ENCODE measurements around the gene CATSPERB.

The CATSPERB gene

GRCh38 chr14:91573894-91574837 is 157.7 kb downstream of the CATSPERB start (continued):
- TF ChIP-seq ZSCAN4 (tag by site-specific recombination; IDR thresholded peaks at IDR 0.05) (no peak), TRIM28 (IDR thresholded peaks at IDR 0.05; ENCODE audit: borderline replicate concordance, low read length) (no peak), SP7 (tag by site-specific recombination; IDR thresholded peaks at IDR 0.05) (peak; percentile 40), REPIN1 (tag by site-specific recombination; IDR thresholded peaks at IDR 0.05; ENCODE audit: low read depth) (no peak), ZFHX2 (tag by site-specific recombination; conservative IDR thresholded peaks at IDR 0.05) (peak; percentile 98), ZNF280D (tag by site-specific recombination; IDR thresholded peaks at IDR 0.05) (no peak), ZNF645 (tag by site-specific recombination; IDR thresholded peaks at IDR 0.05) (no peak), ZNF239 (tag by site-specific recombination; IDR thresholded peaks at IDR 0.05) (no peak), KLF9 (tag by site-specific recombination; IDR thresholded peaks at IDR 0.05; ENCODE audit: low read depth) (peak; percentile 82), ZNF610 (tag by site-specific recombination; IDR thresholded peaks at IDR 0.05; ENCODE audit: borderline replicate concordance) (no peak), RBAK (tag by site-specific recombination; IDR thresholded peaks at IDR 0.05) (no peak), TSHZ1 (tag by site-specific recombination; IDR thresholded peaks at IDR 0.05; ENCODE audit: borderline replicate concordance) (no peak), FEZF1 (tag by site-specific recombination; IDR thresholded peaks at IDR 0.05) (no peak)
- TF ChIP-seq, protein P1, sequence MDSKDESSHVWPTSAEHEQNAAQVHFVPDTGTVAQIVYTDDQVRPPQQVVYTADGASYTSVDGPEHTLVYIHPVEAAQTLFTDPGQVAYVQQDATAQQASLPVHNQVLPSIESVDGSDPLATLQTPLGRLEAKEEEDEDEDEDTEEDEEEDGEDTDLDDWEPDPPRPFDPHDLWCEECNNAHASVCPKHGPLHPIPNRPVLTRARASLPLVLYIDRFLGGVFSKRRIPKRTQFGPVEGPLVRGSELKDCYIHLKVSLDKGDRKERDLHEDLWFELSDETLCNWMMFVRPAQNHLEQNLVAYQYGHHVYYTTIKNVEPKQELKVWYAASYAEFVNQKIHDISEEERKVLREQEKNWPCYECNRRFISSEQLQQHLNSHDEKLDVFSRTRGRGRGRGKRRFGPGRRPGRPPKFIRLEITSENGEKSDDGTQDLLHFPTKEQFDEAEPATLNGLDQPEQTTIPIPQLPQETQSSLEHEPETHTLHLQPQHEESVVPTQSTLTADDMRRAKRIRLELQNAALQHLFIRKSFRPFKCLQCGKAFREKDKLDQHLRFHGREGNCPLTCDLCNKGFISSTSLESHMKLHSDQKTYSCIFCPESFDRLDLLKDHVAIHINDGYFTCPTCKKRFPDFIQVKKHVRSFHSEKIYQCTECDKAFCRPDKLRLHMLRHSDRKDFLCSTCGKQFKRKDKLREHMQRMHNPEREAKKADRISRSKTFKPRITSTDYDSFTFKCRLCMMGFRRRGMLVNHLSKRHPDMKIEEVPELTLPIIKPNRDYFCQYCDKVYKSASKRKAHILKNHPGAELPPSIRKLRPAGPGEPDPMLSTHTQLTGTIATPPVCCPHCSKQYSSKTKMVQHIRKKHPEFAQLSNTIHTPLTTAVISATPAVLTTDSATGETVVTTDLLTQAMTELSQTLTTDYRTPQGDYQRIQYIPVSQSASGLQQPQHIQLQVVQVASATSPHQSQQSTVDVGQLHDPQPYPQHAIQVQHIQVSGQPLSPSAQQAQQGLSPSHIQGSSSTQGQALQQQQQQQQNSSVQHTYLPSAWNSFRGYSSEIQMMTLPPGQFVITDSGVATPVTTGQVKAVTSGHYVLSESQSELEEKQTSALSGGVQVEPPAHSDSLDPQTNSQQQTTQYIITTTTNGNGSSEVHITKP (tag by site-specific recombination; IDR thresholded peaks at IDR 0.05) = peak; percentile 36; the same call in 1 of the 2 replicates

Measured in HEK293 (cell line).